HL-60 (cell line): ENCODE measurements around the gene NEURL1.

Experiments
- DNase-seq, 2 experiments: peaks; one replicate each; pipeline ENCODE4 v3.0.0-alpha.2; 2010 to 2020; ENCODE audit warnings: low read depth in 1 of 2, low spot score in 1 of 2
- H3K27ac ChIP-seq: fragments of 250-450 bp; sonication (Bioruptor Pico); replicated peaks from 2 replicates; pipeline ENCODE4 v1.5.1; 2020; ENCODE audit warnings: mild to moderate bottlenecking, moderate library complexity
- H3K27me3 ChIP-seq: fragments of 250-450 bp; sonication (Bioruptor Pico); 2 replicates; pipeline ENCODE4 v1.5.1; 2021; ENCODE audit warnings: mild to moderate bottlenecking, moderate library complexity; ENCODE audit not compliant: insufficient read depth, poor library complexity, severe bottlenecking
- H3K4me3 ChIP-seq: replicated peaks from 2 replicates; pipeline ENCODE4 v1.5.1; 2011; ENCODE audit warnings: mild to moderate bottlenecking, control low read depth, low read length; ENCODE audit not compliant: insufficient read depth
- GABPA ChIP-seq: IDR thresholded peaks from 2 replicates; pipeline ENCODE4 v1.6.1; 2012; ENCODE audit warnings: low read depth
- POLR2AphosphoS5 ChIP-seq: IDR thresholded peaks from 2 replicates; pipeline ENCODE4 v1.6.1; 2012; ENCODE audit warnings: low read depth
- REST ChIP-seq: IDR thresholded peaks from 2 replicates; pipeline ENCODE4 v1.6.1; 2012; ENCODE audit warnings: low read depth; ENCODE audit not compliant: insufficient replicate concordance
- SPI1 ChIP-seq: IDR thresholded peaks from 2 replicates; pipeline ENCODE4 v1.6.1; 2012; ENCODE audit warnings: low read depth, mild to moderate bottlenecking, borderline replicate concordance
- TF ChIP-seq, protein P1 (sequence below): IDR thresholded peaks from one replicate; pipeline ENCODE4 v1.5.1; 2011; ENCODE audit warnings: low read length, control low read depth, inconsistent platforms; ENCODE audit not compliant: insufficient read depth

NEURL1 gene

GRCh38 chr10:103563231-103564115, 70.0 kb downstream of the NEURL1 start:
- no peak for TF ChIP-seq POLR2AphosphoS5
- no peak for TF ChIP-seq REST
- no peak for TF ChIP-seq GABPA
- TF ChIP-seq, protein P1, sequence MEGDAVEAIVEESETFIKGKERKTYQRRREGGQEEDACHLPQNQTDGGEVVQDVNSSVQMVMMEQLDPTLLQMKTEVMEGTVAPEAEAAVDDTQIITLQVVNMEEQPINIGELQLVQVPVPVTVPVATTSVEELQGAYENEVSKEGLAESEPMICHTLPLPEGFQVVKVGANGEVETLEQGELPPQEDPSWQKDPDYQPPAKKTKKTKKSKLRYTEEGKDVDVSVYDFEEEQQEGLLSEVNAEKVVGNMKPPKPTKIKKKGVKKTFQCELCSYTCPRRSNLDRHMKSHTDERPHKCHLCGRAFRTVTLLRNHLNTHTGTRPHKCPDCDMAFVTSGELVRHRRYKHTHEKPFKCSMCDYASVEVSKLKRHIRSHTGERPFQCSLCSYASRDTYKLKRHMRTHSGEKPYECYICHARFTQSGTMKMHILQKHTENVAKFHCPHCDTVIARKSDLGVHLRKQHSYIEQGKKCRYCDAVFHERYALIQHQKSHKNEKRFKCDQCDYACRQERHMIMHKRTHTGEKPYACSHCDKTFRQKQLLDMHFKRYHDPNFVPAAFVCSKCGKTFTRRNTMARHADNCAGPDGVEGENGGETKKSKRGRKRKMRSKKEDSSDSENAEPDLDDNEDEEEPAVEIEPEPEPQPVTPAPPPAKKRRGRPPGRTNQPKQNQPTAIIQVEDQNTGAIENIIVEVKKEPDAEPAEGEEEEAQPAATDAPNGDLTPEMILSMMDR: no peak
- no peak for TF ChIP-seq SPI1
- H3K27me3 ChIP-seq: no peaks in the 10 kb centered on the region
- no peak overlapping the region for H3K4me3 ChIP-seq
- DNase-seq: no peak
- H3K27ac ChIP-seq: no peak overlapping the region

DNA sequence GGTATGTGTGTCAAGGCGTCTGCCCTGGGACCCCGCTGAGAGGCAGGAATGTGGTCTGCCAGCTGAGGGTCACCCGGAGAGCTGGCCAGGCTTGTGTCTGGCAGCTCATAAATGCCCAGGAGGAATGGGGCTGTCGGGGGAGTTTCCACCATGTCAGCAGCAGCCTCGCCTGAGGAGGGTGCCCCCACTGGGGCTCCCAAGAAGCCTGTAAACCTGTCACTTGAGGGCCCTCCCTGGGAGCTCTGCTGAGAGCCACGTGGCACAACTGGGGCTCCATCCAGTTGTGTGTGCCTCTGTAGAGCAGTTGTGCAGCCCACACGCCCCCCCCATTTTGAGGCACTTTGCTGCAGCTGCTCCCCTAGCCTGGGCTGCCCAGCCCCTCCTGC, 70.6 kb downstream of the NEURL1 start:
- no peaks in the 10 kb centered on the region for H3K27me3 ChIP-seq
- H3K4me3 ChIP-seq: no peak overlapping the region
- DNase-seq: no peak
- TF ChIP-seq SPI1 (no peak), GABPA (no peak), POLR2AphosphoS5 (no peak), REST (no peak)
- TF ChIP-seq, protein P1: no peak
- no peak overlapping the region for H3K27ac ChIP-seq

DNA sequence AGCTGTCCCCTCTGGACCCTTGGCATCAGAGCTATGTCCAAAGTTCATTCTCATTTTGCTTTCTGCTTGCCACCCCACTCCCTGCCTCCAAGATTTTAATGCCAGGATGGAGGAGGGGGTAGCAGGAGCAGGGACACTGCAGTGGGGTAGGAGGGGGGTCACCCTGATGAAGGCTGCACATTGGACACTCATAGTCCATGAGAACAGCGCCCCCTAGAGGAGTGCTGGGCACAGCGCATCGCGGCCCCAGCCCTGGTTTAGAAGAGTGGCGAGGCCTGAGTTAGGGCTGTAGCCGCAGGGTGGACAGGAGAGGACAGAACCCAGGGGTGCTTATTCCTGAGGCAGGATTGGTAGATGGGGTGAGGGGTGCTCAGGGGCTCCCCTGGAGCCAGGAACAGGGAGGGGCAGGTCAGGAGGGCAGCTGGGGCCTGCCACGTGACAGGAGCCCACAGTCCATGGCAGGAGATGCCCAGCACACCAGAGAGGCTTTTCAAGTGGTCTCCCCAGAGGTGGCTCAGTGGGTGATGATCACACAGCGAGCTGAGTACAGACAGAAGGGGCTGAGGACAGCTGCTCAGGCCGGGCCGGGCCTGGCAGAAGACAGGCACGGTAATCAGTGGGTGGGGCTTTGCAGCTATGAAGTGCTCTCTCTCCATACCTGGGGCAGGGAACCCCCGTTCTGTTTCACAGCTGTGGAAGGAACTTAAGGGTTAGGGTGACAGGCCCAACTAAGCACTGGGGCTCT, 71.4 kb downstream of the NEURL1 start:
- no peak overlapping the region for H3K27ac ChIP-seq
- H3K27me3 ChIP-seq: no peaks in the 10 kb centered on the region
- DNase-seq: no peak
- H3K4me3 ChIP-seq: no peak overlapping the region
- TF ChIP-seq GABPA: no peak
- no peak for TF ChIP-seq SPI1
- TF ChIP-seq REST: no peak
- TF ChIP-seq POLR2AphosphoS5: no peak
- TF ChIP-seq, protein P1: peak; percentile 23
